Measurements from ENCODE around the gene C12orf75.

DNA sequence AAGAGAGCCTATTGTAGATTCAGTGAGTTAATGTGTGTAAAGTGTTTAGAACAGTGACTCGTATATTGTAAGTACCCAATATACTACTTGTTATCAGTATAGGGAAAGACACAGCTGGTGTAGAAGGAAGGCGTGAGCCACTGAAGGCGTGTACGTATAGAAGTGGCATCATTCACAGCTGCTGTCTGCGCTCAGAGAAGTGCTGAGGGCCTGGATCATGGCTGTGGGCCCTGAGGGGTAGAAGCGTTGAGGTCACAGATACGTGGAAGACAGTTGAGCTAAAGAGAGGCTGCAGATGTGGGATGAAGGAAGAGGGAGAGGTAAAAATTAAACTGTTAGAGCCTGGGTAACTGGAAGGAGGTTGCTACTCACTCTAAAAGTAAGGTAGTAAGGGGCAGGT is 5.9 kb downstream of the C12orf75 start:
- TF ChIP-seq, protein P1, sequence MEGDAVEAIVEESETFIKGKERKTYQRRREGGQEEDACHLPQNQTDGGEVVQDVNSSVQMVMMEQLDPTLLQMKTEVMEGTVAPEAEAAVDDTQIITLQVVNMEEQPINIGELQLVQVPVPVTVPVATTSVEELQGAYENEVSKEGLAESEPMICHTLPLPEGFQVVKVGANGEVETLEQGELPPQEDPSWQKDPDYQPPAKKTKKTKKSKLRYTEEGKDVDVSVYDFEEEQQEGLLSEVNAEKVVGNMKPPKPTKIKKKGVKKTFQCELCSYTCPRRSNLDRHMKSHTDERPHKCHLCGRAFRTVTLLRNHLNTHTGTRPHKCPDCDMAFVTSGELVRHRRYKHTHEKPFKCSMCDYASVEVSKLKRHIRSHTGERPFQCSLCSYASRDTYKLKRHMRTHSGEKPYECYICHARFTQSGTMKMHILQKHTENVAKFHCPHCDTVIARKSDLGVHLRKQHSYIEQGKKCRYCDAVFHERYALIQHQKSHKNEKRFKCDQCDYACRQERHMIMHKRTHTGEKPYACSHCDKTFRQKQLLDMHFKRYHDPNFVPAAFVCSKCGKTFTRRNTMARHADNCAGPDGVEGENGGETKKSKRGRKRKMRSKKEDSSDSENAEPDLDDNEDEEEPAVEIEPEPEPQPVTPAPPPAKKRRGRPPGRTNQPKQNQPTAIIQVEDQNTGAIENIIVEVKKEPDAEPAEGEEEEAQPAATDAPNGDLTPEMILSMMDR (conservative IDR thresholded peaks at IDR 0.05; ENCODE audit: low read depth in 2 of 2), result no peak
- no peak for TF ChIP-seq EZH2 (IDR thresholded peaks at IDR 0.05; ENCODE audit: low read depth, unreplicated experiment)
- TF ChIP-seq NANOG (IDR thresholded peaks at IDR 0.05; ENCODE audit: borderline replicate concordance), result no peak
- no peak for TF ChIP-seq POLR2AphosphoS5 (IDR thresholded peaks at IDR 0.05; ENCODE audit: low read depth)
- TF ChIP-seq JUNB (IDR thresholded peaks at IDR 0.05; ENCODE audit: unreplicated experiment), result no peak
- TF ChIP-seq, protein P2, sequence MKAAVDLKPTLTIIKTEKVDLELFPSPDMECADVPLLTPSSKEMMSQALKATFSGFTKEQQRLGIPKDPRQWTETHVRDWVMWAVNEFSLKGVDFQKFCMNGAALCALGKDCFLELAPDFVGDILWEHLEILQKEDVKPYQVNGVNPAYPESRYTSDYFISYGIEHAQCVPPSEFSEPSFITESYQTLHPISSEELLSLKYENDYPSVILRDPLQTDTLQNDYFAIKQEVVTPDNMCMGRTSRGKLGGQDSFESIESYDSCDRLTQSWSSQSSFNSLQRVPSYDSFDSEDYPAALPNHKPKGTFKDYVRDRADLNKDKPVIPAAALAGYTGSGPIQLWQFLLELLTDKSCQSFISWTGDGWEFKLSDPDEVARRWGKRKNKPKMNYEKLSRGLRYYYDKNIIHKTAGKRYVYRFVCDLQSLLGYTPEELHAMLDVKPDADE (IDR thresholded peaks at IDR 0.05), result no peak
- TF ChIP-seq EZH2phosphoT487 (IDR thresholded peaks at IDR 0.05; ENCODE audit: unreplicated experiment), result no peak
- no peak for TF ChIP-seq CREB1 (CRISPR knock-in tag; IDR thresholded peaks at IDR 0.05; ENCODE audit: low read depth)

Measured in GM23338 (cell line).